Activated CD8-positive, alpha-beta memory T cell treated with anti-CD3 and anti-CD28 coated beads, Interleukin-2, amount 10 ng/mL, durations not matched to agents 7 days and 5 days (primary cell): Measurements from ENCODE around the gene SEC24C. TPM values are rescaled to one million over a fixed set of nuclear protein-coding genes. Genes with fewer than 3 reads are reported as not detected.
"Not testable (repeated sequence)": the region's sequence is repeated elsewhere in the genome, so short reads cannot be mapped to it uniquely, and the experiment has no call there.

ENCODE experiments used
- ATAC-seq: fragments of 150-1000 bp; cut with Tn5 transposase; one replicate; pipeline ENCODE4 v1.10.0; 2021; ENCODE audit warnings: moderate library complexity
- CTCF ChIA-PET: fragments of 350-600 bp; sonication (Branson Sonifier 250); formaldehyde crosslinking; loops from one replicate; lab custom pipeline; 2021; ENCODE audit warnings: antibody characterized with exemption; lab: Charles Lee
- DNase-seq: peaks from one replicate; pipeline ENCODE4 v3.0.0-alpha.2; 2020
- H3K27ac Mint-ChIP-seq: one replicate; pipeline ENCODE4 v1.8.0; 2021; ENCODE audit warnings: mild to moderate bottlenecking, mixed read lengths
- H3K27me3 Mint-ChIP-seq: one replicate; pipeline ENCODE4 v1.8.0; 2021; ENCODE audit warnings: mixed read lengths
- H3K36me3 Mint-ChIP-seq: one replicate; pipeline ENCODE4 v1.8.0; 2021; ENCODE audit warnings: mild to moderate bottlenecking, mixed read lengths
- H3K4me1 Mint-ChIP-seq: one replicate; pipeline ENCODE4 v1.8.0; 2021; ENCODE audit warnings: mixed read lengths
- H3K4me3 Mint-ChIP-seq: one replicate; pipeline ENCODE4 v1.8.0; 2021; ENCODE audit warnings: mild to moderate bottlenecking, moderate library complexity, mixed read lengths
- H3K9me3 Mint-ChIP-seq: one replicate; pipeline ENCODE4 v1.8.0; 2022; ENCODE audit warnings: low read depth, mixed read lengths
- total RNA-seq, 2 experiments: library from RNA; stranded (reverse); gene quantifications; one replicate each; pipeline ENCODE4 v1.2.3, GENCODE V29; 2021

SEC24C gene
- total RNA-seq, 2 experiments from 2014 or later = 84.5 to 98.0 TPM

- H3K36me3 Mint-ChIP-seq, ATAC-seq, CTCF ChIA-PET, DNase-seq, H3K9me3 Mint-ChIP-seq, H3K4me3 Mint-ChIP-seq, H3K27ac Mint-ChIP-seq, H3K27me3 Mint-ChIP-seq: not testable (repeated sequence)
- H3K4me1 Mint-ChIP-seq = peaks cover 26% of the 10 kb centered on the region
Measured at GRCh38 chr10:73740501-73741254, 3.5 kb upstream of the SEC24C start.

GRCh38 chr10:73742454-73742734, 1.8 kb upstream of the SEC24C start:
- H3K27ac Mint-ChIP-seq = peak overlapping the region; percentile 100
- DNase-seq (no peak), ATAC-seq (no peak)
- CTCF ChIA-PET = interaction anchor here (1.2 to 4.4 kb wide), 2 partner anchors 8 to 12 kb away, joined by 4 to 18 read pairs; no protein-coding TSS in a partner anchor
- no peaks in the 10 kb centered on the region for H3K9me3 Mint-ChIP-seq
- H3K4me1 Mint-ChIP-seq = peaks cover 36% of the 10 kb centered on the region
- no peak overlapping the region for H3K4me3 Mint-ChIP-seq
- no peaks in the 10 kb centered on the region for H3K27me3 Mint-ChIP-seq
- H3K36me3 Mint-ChIP-seq = peaks cover 12% of the 10 kb centered on the region

GRCh38 chr10:73743327-73743904, 756 bp upstream of the SEC24C start:
- CTCF ChIA-PET = interaction anchor here (0.6 to 4.4 kb wide), 9 partner anchors 8 to 38 kb away, joined by 3 to 18 read pairs (median 3); partner anchors contain the start of gene CHCHD1
- Mint-ChIP-seq H3K4me1 (peaks cover 36% of the 10 kb centered on the region), H3K27ac (peak overlapping the region; percentile 100), H3K4me3 (peak overlapping the region; percentile 99), H3K36me3 (peaks cover 15% of the 10 kb centered on the region), H3K9me3 (no peaks in the 10 kb centered on the region), H3K27me3 (no peaks in the 10 kb centered on the region)
- ATAC-seq (no peak), DNase-seq (no peak)

GRCh38 chr10:73744664-73744975, 448 bp downstream of the SEC24C start:
- CTCF ChIA-PET = interaction anchor here (0.8 to 4.4 kb wide), 8 partner anchors 10 to 37 kb away, joined by 3 to 18 read pairs (median 4); partner anchors contain the start of gene CHCHD1

GRCh38 chr10:73746721-73747120, 2.5 kb downstream of the SEC24C start:
- no peak for DNase-seq
- Mint-ChIP-seq H3K9me3 (no peaks in the 10 kb centered on the region), H3K27me3 (no peaks in the 10 kb centered on the region), H3K4me1 (peaks cover 55% of the 10 kb centered on the region), H3K36me3 (peaks cover 31% of the 10 kb centered on the region), H3K27ac (peak overlapping the region; percentile 67), H3K4me3 (peak overlapping the region; percentile 62)
- no peak for ATAC-seq
- CTCF ChIA-PET = interaction anchor here (0.7 to 4.4 kb wide), 2 partner anchors 16 to 24 kb away, joined by 4 to 18 read pairs; no protein-coding TSS in a partner anchor

More at GRCh38 chr10:73744664-73744975, 448 bp downstream of the SEC24C start:
- H3K36me3 Mint-ChIP-seq = peaks cover 20% of the 10 kb centered on the region
- H3K4me3 Mint-ChIP-seq = peak overlapping the region; percentile 99
- H3K27me3 Mint-ChIP-seq = no peaks in the 10 kb centered on the region
- peak overlapping the region; percentile 100 for H3K27ac Mint-ChIP-seq
- ATAC-seq (peak; percentile 38), DNase-seq (peak; percentile 78)
- no peaks in the 10 kb centered on the region for H3K9me3 Mint-ChIP-seq
- H3K4me1 Mint-ChIP-seq = peaks cover 43% of the 10 kb centered on the region

- no peak overlapping the region for H3K27ac Mint-ChIP-seq
- CTCF ChIA-PET = no interaction called here
- ATAC-seq = no peak
Measured at GRCh38 chr10:73750819-73751218, 6.6 kb downstream of the SEC24C start.

GRCh38 chr10:73756183-73756582, 12.0 kb downstream of the SEC24C start:
- no peaks in the 10 kb centered on the region for H3K27me3 Mint-ChIP-seq
- H3K4me1 Mint-ChIP-seq = peaks cover 48% of the 10 kb centered on the region
- no peak for DNase-seq
- CTCF ChIA-PET = interaction anchor here (1.0 to 4.8 kb wide), 2 partner anchors 11 to 16 kb away, joined by 4 to 28 read pairs; a partner anchor contains a TSS
- no peak overlapping the region for H3K4me3 Mint-ChIP-seq
- H3K36me3 Mint-ChIP-seq = peaks cover 54% of the 10 kb centered on the region
- H3K9me3 Mint-ChIP-seq = no peaks in the 10 kb centered on the region
- peak overlapping the region; percentile 38 for H3K27ac Mint-ChIP-seq
- no peak for ATAC-seq

More at GRCh38 chr10:73750819-73751218, 6.6 kb downstream of the SEC24C start:
- Mint-ChIP-seq H3K9me3 (no peaks in the 10 kb centered on the region), H3K36me3 (peaks cover 50% of the 10 kb centered on the region), H3K4me1 (peaks cover 32% of the 10 kb centered on the region), H3K27me3 (no peaks in the 10 kb centered on the region), H3K4me3 (no peak overlapping the region)
- no peak for DNase-seq

GRCh38 chr10:73758704-73759511, 14.7 kb downstream of the SEC24C start:
- Mint-ChIP-seq H3K4me1 (peaks cover 70% of the 10 kb centered on the region), H3K27me3 (no peaks in the 10 kb centered on the region), H3K9me3 (no peaks in the 10 kb centered on the region), H3K27ac (peak overlapping the region; percentile 84), H3K4me3 (peak overlapping the region; percentile 56), H3K36me3 (peaks cover 56% of the 10 kb centered on the region)
- DNase-seq (peak; percentile 51), ATAC-seq (peak; percentile 34)
- CTCF ChIA-PET = interaction anchor here (1.0 to 4.8 kb wide), 5 partner anchors 9 to 114 kb away, joined by 4 to 28 read pairs (median 7); partner anchors contain the start of gene SEC24C

GRCh38 chr10:73759512-73760115, 15.4 kb downstream of the SEC24C start:
- DNase-seq (peak; percentile 66), ATAC-seq (peak; percentile 73)
- H3K4me3 Mint-ChIP-seq = peak overlapping the region; percentile 26
- no peaks in the 10 kb centered on the region for H3K27me3 Mint-ChIP-seq
- H3K4me1 Mint-ChIP-seq = peaks cover 71% of the 10 kb centered on the region
- no peaks in the 10 kb centered on the region for H3K9me3 Mint-ChIP-seq
- CTCF ChIA-PET = interaction anchor here (1.0 to 4.8 kb wide), 4 partner anchors 8 to 115 kb away, joined by 6 to 28 read pairs (median 11); partner anchors contain the start of gene SEC24C
- peak overlapping the region; percentile 84 for H3K27ac Mint-ChIP-seq
- peaks cover 57% of the 10 kb centered on the region for H3K36me3 Mint-ChIP-seq

GRCh38 chr10:73761781-73762180, 17.6 kb downstream of the SEC24C start:
- Mint-ChIP-seq H3K4me3 (no peak overlapping the region), H3K27me3 (no peaks in the 10 kb centered on the region), H3K9me3 (no peaks in the 10 kb centered on the region), H3K27ac (no peak overlapping the region), H3K4me1 (peaks cover 66% of the 10 kb centered on the region), H3K36me3 (peaks cover 68% of the 10 kb centered on the region)
- DNase-seq (no peak), ATAC-seq (no peak)
- CTCF ChIA-PET = interaction anchor here (1.4 to 2.8 kb wide), 2 partner anchors 11 to 17 kb away, joined by 6 to 12 read pairs; partner anchors contain the start of gene SEC24C

GRCh38 chr10:73762915-73763314, 18.7 kb downstream of the SEC24C start:
- Mint-ChIP-seq H3K27ac (peak overlapping the region; percentile 71), H3K9me3 (no peaks in the 10 kb centered on the region), H3K4me1 (peaks cover 60% of the 10 kb centered on the region), H3K27me3 (no peaks in the 10 kb centered on the region), H3K36me3 (peaks cover 68% of the 10 kb centered on the region), H3K4me3 (no peak overlapping the region)
- ATAC-seq (peak; percentile 25), DNase-seq (no peak)
- CTCF ChIA-PET = interaction anchor here (1.4 to 2.8 kb wide), 2 partner anchors 10 to 18 kb away, joined by 6 to 12 read pairs; partner anchors contain the start of gene SEC24C

GRCh38 chr10:73763343-73763742, 19.2 kb downstream of the SEC24C start:
- CTCF ChIA-PET = interaction anchor here (1.3 to 2.8 kb wide), 2 partner anchors 10 to 20 kb away, joined by 3 to 12 read pairs; a partner anchor contains a TSS
- Mint-ChIP-seq H3K27me3 (no peaks in the 10 kb centered on the region), H3K36me3 (peaks cover 68% of the 10 kb centered on the region), H3K9me3 (no peaks in the 10 kb centered on the region), H3K4me3 (no peak overlapping the region), H3K4me1 (peaks cover 56% of the 10 kb centered on the region), H3K27ac (peak overlapping the region; percentile 71)
- ATAC-seq = no peak
- no peak for DNase-seq
